Stimulated activated CD4-positive, alpha-beta T cell treated with anti-CD3 and anti-CD28 coated beads, Interleukin-1b, Interleukin-23, amount 100 ng/mL, for 4 hours (primary cell): ENCODE results near the gene NEFH.
"Not testable (repeated sequence)": the region's sequence is repeated elsewhere in the genome, so short reads cannot be mapped to it uniquely, and the experiment has no call there.

Experiments used
- DNase-seq, 2 donors: peaks; one replicate each; pipeline ENCODE4 v3.0.0-alpha.2; 2020; ENCODE audit warnings: low read depth in 2 of 2

The NEFH gene, protein sequence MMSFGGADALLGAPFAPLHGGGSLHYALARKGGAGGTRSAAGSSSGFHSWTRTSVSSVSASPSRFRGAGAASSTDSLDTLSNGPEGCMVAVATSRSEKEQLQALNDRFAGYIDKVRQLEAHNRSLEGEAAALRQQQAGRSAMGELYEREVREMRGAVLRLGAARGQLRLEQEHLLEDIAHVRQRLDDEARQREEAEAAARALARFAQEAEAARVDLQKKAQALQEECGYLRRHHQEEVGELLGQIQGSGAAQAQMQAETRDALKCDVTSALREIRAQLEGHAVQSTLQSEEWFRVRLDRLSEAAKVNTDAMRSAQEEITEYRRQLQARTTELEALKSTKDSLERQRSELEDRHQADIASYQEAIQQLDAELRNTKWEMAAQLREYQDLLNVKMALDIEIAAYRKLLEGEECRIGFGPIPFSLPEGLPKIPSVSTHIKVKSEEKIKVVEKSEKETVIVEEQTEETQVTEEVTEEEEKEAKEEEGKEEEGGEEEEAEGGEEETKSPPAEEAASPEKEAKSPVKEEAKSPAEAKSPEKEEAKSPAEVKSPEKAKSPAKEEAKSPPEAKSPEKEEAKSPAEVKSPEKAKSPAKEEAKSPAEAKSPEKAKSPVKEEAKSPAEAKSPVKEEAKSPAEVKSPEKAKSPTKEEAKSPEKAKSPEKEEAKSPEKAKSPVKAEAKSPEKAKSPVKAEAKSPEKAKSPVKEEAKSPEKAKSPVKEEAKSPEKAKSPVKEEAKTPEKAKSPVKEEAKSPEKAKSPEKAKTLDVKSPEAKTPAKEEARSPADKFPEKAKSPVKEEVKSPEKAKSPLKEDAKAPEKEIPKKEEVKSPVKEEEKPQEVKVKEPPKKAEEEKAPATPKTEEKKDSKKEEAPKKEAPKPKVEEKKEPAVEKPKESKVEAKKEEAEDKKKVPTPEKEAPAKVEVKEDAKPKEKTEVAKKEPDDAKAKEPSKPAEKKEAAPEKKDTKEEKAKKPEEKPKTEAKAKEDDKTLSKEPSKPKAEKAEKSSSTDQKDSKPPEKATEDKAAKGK

DNA sequence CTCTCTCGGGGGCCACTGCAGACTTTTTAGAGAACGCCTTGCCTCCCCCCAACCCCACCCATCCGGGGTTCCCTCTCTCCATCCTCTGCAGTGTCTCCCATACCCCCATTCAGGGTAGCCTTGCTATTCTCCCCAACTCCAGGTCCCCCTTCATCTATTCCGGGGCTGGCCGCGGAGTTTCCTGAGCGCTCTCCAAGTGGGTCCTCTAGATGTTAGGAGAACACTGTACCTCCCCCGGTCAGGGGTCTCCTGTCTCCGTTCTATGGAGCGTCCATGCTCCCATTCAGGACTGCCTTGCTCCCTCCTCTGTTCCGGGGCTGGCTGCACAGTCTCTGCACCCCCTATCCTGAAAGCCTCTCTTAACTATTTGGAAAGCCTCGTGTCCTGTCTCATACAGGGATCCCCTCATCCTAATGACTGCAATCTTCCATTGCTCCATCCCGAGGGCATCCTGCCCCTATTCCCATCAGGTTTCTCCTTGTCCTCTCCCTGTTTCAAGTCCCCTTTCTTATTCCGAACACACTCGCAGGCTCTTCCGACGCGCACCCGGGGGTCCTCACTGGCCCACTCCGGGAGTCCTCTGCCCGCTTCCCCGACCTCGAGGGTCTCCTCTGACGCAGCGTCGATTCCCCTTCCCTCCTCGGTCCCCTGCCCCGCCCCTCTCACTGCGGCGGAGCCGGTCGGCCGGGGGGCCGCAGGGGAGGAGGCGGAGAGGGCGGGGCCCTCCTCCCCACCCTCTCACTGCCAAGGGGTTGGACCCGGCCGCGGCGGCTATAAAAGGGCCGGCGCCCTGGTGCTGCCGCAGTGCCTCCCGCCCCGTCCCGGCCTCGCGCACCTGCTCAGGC is at the start of gene NEFH:
Gene NEFH, plus strand, starts transcription at position 802 of the 845 bp plus-strand sequence. CDS start 45 bp downstream, outside the sequence.
- DNase-seq: no peak

DNA sequence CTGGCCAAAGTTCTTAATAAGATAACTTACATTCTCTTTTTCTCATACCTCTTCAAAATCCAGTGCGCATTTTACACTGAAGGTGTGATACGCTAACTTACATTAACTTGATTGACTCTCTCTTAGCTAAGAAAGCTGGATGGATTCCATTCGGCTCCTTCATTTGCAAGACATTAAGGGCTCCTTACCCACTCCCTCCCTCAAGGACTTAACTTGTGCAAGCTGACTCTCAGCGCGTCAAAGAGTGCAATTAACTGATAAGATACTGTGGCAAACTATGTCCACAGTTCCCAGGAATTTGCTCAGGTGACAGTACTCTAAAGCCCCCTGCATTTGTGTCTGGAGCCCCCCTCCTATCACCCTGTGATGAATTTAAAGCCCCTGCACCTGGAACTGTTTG is 48.0 kb upstream of the NEFH start:
- no peak for DNase-seq

DNA sequence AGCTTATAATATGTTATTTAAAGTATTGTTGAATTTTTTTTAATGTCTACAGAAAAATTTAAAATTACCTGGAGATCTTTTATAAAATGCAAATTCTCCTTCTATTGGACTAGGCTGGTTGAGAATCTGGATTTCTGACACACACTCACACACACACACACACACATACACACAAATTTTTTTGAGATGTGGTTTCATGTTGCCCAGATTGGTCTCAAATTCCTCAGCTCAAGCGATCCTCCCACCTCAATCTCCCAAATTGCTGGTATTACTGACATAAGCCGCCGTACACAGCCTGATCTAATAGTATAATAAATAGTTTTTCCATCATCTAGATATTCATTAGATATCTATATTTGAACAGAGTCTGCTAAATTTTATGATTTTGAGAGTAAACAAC is 46.2 kb upstream of the NEFH start:
- DNase-seq: no peak

DNA sequence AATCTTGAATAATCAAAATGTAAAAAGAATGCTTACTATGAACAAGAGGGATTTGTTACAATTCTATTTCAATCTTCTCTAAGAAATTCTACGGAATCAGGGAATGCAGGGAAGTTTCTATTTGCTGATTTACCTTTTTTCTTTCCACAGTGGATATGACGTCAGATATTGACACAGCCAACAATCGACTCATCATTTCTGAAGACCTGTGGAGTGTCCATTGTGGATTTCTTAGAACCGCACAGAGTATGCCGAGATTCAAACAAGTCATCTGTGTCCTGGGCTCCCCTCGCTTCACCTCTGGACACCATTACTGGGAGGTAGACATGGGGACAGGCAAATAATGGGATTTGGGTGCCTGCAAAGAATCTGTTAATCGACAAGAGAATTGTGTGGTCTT is 45.7 kb upstream of the NEFH start:
- no peak for DNase-seq

DNA sequence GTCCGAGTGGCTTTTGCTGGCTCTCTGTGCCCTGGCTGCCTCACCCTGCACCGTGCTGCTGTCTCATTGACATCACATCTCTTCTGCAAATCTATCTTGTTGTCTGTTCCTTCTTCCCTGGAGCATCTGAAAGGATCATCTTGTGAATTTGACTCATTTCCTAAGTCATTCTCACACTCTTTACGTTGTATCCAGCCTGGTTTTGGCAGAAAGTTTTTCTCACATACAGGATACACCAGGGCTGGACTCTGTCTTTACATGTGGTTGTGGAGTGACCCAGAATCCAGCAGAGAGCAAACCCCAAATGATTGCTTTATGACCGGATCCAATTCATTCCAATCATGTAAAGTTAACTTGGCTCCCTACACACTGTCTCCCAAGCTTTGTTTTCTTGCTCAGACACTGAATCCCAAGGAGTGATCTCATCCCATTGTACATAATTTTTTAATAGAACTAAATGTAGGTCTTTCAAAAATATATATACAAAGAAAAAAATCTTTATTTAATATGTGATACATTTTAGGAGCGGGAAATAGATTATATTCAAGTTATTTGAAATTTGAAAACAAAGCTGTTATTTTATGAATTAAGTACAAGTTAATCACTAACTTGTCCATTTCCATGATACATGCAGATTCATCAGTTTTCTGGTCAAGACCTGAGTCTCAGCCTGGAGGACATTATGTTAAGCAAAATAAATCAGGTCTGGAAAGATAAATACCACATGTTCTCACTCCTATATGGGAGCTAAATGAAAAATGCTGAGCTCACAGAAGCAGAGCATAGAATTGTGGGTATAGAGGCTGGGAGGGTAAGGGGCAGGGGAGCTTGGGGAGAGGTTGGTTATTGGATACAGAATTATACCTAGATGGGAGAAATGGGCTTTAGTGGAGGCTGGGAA is 44.5 kb upstream of the NEFH start:
- DNase-seq: no peak

DNA sequence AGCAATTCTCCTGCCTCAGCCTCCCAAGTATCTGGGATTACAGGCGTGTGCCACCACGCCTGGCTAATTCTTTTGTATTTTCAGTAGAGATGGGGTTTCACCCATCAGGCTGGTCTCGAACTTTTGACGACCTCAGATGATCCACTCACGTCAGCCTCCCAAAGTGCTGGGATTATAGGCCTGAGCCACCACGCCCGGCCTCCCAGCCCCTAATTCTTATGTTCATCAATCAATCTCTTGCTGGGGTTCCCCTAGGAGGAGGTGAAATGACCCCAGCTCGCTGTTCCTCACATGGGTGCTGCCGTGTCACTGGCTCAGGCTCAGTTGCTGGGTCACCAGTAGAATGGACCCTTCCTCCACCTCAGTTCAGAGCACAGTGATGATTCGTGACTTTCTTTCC is 41.7 kb upstream of the NEFH start, which contains the start of gene RFPL1:
Gene RFPL1, plus strand, starts transcription at position 301 of the 400 bp plus-strand sequence.
- DNase-seq: not testable (repeated sequence)

DNA sequence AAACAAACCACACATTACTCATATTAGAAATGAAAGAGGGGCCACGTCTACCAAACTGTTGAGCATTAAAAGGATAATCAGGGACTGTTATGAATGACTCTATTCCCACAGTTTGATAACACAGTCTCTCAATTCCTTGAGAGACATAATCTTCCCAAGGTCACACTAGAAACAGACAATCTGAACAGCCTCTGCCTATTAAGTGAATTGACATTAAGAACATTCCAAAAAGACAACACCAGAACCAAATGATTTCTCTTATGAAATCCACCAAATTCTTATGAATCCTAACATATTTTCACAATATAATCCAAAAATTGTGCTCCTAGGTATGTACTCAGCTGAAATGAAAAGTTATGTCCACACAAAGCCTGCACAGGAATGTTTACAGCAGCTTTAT is 37.0 kb upstream of the NEFH start:
- no peak for DNase-seq

DNA sequence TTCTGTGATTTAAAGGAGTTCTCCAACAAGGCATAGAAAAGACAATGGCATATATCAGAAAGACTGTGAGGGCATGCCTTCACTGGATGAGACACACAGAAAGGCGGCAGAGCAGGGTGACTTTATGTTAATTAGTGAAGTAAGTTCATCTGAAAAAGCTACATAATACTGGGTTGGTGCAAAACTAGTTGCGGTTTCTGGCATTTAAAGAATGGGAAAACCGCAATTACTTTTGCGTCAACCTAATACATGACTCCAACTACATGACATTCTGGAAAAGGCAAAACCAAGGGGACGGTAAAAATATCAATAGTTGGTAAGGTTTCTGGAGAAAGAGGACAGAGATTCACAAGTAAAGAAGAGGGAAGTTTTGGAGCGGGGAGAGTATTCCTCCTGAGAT is 36.6 kb upstream of the NEFH start:
- no peak for DNase-seq

DNA sequence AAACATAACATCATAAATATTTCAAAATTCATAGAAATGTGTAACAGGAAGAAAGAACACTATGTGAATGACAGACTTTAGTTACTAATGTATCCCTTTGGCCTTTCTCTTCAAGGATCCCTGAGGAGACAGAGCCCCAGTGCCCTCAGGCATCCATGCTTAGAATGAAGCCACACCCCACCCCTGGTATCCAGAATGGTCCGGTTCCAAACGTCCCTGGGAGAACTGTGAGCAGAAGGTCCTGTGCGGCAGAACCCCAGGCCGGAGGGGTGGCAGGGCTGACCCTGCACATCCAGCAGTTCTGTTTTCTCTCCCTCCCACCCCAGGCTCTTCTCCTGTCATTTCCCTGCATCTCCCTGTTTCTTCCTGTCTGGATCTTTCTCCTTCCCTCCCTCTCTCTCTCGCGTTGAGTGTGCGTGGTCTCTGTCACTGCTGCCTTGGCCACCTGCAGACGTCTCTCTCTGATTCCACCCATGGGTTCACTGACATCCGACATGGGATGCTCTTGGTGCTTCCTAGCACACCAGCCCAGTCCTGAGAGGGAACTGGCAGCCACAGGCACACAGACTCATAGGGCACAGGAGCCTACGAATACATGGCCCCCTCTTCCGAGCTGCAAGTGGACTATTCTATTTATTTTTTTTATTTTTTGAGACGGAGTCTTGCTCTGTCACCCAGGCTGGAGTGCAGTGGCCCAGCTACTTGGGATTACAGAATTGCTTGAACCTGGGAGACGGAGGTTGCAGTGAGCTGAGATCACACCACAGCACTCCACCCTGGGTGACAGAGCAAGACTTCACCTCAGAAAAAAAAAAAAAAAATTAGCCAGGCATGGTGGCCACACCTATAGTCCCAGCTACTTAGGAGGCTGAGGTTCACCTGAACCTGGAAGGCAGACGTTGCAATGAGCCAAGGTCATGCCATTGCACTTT is 35.9 kb upstream of the NEFH start:
- no peak for DNase-seq

DNA sequence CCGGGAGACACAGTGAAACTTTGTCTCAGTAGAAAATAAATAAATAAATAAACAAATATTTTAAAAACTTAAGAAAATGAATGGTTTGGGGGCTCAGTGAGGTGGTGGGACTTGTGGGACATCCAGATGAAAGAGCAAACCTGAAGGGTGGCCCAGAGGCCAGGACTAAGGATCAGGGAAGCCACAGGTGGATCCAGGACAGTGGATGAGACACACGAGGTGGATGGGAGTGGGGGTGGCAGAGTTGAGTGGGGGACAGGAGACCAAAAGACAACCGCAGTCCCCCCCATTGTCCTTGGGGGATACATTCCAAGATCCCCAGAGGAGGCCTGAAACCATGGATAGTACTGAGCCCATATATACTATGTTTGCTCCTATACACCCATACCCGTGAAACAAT is 34.5 kb upstream of the NEFH start:
- DNase-seq: no peak

DNA sequence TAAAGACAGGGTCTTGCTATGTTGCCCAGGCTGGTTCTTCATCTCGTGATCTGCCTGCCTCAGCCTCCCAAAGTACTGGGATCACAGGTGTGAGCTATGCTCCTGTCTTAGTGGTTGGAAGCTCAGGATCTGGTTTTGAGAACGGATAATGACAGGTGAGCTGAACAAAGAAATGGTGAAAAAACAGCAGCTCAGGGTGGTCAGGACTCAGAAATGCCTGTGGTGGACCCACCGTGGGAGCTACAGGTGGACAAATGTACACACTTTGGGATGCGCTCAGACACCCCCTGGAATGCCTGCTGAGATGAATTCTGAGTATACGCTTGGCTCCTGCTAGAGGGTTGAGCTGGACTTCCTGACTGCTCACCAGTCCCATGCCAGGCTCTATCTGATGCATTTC is 32.1 kb upstream of the NEFH start:
- no peak for DNase-seq

DNA sequence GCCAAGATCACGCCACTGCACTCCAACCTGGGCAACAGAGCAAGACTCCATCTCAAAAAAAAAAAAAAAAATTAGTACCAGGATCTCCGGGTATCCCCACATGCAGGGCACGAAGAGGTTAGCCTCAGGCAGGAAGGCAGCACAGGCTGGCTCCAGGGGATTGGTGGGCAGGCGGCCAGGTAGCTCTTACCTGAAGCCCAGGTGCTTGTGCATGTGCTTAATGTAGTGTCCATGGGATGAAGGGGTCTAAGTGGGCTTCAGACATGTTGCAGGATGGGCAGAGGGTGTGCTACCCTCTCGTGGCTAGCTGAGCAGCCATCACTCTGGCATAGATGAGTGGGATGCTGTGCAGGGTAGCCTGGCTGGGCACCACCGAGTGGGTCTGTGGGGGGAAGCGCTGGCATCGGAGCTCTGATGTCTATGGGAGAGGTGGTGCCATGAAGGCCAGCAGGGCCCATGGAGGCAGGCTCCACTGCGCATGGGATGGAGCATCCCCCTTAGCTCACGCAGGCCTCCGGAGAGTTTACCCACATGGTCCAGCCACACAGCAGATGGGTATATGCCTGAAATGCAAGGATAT is 30.6 kb upstream of the NEFH start:
- no peak for DNase-seq

DNA sequence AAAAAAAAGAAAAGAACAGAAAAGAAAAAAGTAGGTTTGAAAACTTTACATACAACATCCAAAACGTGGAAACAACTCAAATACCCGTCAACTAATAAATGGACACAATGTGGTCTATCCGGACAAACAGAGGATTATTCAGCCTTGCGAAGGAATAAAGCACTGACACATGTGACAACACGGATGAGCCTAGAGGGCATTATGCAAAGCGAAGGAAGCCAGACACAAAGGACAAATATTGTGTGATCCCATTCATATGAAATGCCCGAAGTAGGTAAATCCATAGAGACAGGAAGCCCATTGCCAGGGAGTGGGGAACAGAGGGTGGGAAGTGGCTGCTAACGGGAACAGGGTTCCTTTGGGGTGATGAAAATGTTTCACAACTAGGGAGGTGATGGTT is 29.8 kb upstream of the NEFH start:
- DNase-seq: no peak

DNA sequence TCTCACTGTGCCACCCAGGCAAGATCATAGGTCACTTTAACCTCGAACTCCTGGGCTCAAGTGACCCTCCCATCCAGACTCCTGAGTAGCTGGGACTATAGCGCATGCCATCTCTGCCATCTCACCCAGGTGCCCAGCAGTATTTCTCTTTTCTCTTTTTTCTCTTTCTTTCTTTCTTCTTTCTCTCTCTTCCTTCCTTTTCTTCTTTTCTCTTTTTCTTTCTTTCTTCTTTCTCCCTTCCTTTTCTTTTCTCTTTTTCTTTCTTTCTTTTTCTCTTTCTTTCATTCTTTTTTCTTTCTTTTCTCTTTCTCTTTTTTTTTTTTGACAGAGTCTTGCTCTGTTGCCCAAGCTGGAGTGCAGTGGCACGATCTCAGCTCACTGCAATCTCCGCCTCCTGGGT is 28.2 kb upstream of the NEFH start:
- DNase-seq: no peak

DNA sequence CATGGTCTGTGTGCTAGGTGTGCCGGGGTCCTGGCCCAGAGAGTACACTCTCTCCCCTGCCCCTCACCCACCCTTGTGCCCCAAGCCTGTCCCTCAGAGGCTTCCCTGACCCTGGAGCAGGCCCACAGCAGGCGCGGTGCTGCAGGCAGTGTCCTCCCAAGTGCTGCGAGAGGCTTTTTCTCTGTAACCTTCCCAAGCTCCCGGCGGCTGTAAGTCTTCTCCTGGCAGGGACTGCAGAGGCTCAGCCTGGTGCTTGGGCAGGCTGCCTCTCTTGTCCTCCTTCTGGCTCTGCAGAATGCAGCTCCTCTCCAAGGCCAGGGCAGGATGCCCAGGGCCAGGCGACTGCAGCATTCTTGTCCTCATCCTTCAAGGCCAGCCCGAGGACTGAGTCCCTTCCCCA is 25.7 kb upstream of the NEFH start:
- DNase-seq: no peak

DNA sequence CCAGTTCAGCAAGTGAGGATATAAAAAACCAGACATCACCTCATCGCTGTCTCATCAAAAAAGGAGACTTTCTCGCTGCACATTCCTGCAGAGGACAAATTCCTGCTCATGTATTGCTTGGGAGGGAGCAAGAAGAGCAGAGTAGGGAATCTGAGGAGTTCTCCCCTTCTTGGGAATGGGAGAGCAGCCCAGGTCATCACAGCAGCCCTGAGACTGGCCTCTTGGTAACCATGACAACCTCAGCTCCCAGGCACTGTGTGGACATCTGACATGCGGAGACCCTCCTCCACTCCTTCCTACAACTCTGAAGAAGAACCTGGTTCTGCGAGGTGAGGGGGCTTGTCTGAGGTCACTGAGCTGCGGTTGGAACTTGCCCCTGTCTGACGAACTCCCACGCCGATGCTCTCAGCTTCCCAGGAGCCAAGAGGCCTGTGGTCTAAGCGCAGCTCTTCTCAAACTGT is 23.8 kb upstream of the NEFH start:
- no peak for DNase-seq

DNA sequence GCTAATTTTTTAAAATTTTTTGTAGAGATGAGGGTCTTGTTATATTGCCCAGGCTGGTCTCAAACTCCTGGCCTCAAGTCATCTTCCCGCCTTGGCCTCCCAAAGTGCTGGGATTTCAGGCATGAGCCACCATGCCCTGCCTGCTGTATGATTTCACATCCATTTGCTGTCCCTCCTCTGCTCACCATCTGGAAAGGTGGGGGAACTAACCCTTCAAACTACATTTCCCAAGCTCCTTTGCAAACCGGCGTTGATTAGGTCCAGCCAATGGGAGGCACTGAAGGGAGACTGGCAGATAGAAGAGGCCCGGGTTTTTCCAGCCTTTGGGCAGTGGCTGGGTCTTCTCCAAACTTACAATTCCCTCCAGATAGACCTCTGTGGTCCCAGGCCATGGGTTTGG is 22.3 kb upstream of the NEFH start:
- no peak for DNase-seq

DNA sequence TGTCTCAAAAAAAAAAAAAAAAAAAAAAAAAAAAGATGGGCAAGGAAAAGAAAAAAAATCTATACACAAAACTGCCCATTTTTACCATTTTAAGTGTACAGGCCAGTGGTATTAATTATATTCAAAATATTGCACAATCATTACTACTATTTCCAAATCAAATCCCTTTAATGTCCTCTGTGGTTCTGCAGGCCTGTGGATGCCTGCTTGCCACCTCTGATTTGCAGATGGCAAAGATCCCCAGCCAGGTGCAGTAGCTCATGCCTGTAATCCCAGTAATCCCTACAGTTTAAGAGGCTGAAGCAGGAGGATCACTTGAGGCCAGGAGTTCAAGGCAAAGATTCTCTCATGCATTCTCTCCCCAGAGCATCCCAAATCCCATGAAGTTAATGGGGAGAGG is 21.5 kb upstream of the NEFH start:
- DNase-seq: no peak

DNA sequence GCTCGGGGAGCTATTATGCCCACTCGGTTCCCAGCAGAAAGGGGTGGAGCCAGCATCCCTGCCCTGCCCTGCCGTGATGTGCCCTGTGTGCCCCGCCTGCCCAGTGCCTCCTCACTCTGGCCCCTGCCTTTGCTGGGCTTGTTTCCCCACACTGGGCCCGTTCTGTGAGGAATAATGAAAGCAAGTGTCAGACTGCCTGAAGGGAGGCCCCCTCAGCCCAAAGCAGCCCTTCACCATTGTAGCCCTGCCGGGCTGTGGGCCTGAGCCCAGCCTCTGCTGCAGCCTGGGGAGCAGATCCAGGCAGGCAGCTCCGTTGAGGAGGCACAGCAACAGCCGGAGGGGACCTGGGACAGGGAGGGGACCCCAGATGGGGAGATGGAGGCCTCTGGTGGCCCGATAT is 20.2 kb upstream of the NEFH start:
- no peak for DNase-seq
